GM21360 (cell line): ENCODE data around the gene ATP7B.
"Not testable (repeated sequence)": the region's sequence is repeated elsewhere in the genome, so short reads cannot be mapped to it uniquely, and the experiment has no call there.

Experiments used
- ATAC-seq: cut with Tn5 transposase; IDR thresholded peaks from one replicate; pipeline ENCODE4 v1.9.1; 2021; ENCODE audit warnings: mild to moderate bottlenecking, moderate library complexity; ENCODE audit not compliant: unreplicated experiment

The ATP7B gene

DNA sequence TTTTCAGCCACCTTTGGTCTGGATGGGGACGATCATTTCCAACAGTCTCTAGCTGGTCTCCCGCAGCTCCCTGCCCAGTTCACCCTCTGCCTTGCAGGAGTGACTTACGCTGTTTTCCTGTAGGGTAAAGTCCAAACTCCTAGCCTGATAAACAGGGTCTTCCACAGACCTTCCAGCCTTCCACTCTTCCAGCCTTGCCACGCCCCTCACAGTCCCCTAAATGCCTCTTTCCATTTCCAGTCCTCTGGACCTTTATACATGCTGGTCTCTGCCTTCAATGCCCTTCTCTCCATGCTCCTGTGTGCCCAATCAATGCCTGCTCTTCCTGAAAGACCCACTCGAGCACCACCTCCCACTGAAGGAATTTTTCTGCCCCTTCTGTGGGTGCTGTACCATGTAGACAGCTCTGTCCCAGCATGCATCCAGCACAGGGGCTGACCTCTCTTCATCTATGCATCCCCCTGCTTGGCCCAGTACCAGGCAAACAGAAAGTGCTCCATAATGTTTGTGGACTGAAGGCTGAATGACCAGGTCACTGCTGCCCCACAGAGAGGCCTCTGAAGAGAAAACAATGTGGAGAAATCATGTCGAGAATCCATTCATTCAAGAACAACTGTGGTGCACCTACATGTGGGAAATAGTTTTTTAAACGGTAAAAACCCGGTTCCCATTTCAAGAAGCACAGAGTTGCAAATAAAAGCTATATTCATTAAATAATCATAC lies 4.6 kb downstream of the ATP7B start:
- no peak for ATAC-seq

DNA sequence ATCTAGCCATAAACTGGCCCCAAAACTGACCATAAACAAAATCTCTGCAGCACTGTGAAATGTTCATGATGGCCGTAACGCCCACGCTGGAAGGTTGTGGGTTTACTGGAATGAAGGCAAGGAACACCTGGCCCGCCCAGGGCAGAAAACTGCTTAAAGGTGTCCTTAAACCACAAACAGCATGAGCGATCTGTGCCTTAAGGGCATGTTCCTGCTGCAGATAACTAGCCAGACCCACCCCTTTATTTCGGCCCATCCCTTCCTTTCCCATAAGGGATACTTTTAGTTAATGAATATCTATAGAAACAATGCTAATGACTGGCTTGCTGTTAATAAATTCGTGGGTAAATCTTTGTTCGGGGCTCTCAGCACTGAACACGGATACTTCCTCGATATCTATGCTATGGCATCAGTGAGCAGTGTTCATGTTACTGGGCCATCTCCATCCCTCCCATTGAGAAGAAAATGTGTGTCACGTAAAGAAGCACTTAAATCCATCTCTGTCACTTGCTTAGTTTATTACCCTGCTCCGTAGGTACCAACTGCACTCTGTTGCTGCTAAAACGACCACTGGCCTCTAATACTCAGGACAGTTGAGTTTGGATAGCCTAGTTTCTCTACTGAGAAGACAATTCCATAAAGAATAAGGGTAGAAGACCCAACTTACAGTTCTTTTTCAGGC lies 5.3 kb downstream of the ATP7B start:
- no peak for ATAC-seq

DNA sequence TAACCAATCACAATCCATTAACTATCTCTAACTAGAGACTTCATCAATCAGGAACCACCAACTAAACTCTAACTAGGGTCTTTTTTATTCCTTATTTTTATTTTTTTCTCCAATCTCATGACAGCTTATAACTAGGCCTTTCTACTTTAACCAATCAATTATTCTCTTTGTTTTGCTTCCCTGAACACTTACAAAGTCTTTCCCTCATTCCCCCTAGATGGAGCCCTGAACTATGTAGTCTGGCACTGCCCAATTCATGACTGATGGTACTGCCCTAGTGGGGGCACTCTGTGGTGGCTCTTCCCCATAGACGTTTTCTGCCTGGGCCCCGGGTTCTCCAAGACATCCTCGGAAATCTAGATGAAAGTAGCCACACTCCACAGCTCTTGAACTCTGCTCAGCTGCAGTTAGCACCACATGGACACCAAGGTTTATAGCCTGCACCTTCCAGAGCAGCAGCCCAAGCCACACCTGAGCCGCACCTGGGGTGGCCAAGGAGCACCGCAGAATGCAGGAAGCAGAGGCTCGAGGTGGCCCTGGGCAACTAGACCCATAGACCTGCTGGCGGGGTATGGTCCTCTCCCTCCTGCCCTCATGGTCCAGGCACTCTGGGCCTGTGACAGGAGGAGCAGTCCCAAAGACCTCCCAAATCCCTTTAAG lies 6.6 kb downstream of the ATP7B start:
- no peak for ATAC-seq

DNA sequence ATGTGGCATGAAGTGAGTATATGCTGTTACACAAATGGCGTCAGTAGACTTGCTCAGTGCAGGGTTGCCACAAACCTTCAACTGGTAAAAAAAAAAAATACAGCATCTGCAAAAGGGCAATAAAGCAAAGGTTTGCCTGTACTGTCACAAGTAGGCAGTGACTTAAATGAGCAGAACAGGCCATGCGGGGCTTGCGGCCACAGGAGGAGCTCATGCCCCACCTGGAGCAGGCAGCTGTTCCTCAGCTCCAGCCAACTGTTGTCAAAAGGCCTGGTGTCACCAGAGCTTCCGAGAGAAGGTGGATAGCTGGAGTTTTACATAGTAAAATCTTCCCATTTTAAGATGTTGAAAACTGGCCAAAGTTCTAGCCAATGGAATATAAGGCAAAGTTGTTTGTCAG lies 7.7 kb downstream of the ATP7B start:
- no peak for ATAC-seq

DNA sequence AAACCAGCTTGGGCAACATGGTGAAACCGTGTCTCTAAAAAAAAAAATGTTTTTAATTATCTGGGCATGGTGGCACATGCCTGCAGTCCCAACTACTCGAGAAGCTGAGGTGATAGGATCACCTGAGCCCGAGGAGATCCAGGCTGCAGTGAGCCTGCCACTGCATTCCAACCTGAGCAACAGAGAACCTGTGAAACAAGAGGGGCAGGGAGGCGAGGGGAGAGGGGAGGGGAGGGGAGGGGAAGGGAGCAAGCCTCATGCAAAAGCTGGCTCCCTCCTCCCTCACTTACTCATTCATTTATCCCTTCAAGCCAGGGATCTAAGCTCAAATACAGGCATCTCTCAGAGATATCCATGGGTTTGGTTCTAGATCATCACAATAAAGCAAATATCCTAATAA lies 8.9 kb downstream of the ATP7B start:
- ATAC-seq: no peak

DNA sequence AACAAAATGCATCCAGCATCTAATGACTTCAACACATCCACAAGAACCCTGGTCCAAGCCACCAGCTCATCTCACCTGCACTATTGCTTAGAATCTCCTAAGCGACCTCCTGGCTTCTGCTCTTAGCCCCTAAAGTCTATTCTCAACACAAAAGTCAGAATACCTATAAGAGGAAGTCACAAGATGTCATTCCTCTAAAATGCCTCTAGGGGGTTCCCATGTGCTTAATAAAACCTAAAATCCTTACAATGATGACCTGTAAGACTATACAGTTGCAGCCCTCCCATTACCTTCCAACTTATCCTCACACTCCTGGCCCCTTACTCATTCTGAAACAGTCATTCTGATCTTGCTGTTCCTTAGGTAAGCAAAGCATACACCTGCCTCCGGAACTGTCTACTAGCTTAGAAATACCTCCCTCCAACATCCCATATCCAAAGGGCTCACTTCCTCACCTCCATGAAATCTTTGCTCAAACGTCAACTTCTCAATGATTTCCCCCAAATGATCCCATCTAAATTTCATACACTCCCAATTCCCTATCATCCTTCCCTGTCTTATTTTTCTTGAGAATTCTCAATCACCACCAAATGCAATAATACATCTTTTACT lies 10.0 kb downstream of the ATP7B start:
- peak; percentile 74 for ATAC-seq

DNA sequence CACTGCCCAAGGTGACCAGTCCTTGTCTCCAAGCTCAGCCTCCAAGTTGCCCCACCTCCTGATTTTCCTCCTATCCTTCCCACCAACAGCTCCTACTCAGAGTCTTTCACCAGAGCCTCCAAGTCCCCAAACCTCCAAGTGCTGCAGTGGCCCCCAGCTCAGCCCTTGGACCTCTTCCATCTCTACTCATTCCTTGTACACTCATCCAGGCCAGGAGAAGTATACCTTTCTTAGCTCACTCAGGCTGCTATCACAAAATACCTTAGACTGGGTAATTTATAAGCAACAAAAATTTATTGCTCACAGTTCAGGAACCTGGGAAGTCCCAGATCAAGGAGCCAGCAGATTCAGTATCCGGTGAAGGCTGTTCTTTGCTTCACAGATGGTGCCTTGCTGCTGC lies 11.3 kb downstream of the ATP7B start:
- ATAC-seq: no peak

DNA sequence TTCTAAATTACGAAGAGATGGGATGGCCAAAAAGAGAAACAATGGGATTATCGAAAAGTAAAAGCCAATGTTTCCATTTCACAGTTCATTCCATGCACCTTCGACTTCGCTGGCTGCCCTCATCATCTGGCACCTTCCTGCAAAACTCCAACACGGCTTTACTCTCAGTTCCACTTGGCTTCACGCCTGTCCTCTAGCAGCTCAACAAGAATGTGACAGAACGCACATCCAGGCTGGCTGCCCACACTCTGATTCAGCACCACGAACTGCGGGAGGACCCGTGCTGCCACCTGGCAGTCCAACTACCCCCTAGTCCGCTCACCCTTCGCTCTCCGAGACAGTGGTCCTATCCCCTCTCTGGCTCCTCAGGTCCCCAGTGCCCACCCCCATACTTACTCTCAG lies 11.7 kb downstream of the ATP7B start:
- ATAC-seq: no peak

DNA sequence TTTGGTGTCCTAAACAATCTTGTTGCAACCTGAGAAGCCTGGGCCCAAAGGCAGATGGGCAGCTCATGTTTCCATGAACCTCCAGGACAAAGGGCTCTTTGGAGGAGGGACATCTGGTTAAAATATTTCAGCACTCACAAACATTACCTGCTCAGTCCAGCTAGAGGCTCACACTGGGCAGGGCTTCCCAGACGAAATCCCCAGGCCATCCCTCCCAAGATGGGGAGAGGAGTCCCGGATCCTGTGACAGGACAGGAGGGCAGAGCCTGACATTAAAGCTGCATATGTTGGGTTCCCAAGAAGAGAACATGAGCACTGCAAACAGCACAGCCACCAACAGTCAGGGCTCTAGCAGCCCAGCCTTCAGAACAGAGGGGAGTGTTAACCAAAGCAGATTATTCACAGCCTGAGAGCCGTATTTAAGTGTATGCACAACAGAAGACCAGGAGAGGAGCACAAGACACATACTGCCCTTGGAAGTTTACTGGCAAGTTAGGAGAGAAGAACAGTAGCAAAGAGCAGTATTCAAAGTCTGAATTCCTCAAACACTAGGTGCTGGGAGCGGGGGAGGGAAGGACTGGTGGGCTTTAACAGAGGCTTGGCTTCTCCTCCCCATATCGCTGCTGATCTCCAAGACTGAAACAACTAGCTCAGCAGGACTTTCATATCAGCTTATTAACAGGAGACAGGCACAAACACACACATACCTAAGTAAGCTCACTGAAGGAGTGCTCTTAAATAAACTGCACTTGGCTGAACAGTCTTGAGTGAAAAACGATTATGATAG lies 12.3 kb downstream of the ATP7B start:
- no peak for ATAC-seq

DNA sequence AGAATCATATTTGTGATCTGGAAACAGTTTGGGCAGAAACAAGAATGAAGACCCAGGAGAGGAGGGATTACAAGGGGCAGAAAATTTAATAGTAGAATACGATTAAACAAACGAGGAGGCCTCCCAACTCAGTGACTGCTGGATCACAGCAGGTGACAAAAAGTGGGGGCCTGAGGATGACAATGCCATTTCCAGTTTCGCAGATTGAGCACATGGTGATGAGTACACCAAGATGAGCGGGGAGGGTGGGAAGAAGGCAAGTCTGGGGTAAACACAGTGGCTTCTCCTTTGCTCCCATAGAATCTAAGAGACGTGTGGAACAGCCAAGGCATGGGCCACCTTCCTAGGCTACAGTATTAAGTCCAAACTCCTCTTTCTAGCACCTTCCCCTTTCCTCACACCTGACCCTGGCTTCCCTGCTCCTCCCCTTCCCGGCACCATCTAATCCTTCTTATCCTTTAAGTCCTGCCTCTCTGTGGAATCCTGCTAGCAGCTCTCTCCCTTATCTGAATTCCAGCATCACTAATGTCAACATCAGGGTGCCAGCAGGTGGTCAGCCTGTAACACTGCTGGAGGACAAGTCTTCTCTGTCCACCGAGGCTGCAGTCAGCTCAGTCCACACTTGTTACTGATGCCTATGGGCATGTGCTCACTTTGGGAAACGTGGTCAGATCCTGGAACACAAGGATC lies 13.5 kb downstream of the ATP7B start:
- no peak for ATAC-seq

DNA sequence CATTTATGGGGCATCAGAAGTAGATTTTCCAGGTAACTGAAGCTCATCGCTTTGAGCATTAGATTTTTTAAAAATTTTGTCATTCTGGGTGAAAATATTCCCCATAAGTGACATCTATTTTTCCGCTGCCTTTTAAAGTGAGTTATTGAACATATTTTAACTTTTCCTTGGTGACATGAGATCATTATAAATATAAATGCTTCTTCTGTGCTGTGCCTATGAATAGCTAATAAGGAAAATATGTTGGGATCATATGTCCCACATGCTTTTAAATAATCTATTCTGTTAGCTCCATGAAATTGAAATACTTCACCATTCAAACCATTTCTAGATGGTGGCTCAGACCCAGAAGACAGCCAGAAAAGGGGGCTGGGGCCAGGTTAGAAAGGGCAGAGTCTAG lies 14.1 kb downstream of the ATP7B start:
- no peak for ATAC-seq

DNA sequence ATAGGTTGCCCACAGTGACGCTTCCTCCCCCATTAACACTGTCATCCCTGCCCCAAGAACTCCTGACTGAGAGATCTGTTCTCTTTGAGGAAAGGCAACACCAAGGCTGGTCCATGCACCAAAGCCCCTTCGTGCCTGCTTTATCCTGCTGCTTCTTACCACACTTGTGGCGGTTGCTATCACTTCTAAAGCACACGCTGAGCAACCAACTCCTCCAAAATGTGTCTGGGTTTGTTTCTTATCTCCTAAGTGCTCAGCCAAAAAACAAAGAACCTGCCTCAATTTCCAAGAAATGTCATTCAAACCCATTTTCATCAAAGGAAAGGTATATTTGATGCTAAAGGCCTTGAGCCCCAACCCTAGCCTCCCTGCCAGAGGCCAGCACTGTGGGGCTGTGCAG lies 14.6 kb downstream of the ATP7B start:
- ATAC-seq: no peak

DNA sequence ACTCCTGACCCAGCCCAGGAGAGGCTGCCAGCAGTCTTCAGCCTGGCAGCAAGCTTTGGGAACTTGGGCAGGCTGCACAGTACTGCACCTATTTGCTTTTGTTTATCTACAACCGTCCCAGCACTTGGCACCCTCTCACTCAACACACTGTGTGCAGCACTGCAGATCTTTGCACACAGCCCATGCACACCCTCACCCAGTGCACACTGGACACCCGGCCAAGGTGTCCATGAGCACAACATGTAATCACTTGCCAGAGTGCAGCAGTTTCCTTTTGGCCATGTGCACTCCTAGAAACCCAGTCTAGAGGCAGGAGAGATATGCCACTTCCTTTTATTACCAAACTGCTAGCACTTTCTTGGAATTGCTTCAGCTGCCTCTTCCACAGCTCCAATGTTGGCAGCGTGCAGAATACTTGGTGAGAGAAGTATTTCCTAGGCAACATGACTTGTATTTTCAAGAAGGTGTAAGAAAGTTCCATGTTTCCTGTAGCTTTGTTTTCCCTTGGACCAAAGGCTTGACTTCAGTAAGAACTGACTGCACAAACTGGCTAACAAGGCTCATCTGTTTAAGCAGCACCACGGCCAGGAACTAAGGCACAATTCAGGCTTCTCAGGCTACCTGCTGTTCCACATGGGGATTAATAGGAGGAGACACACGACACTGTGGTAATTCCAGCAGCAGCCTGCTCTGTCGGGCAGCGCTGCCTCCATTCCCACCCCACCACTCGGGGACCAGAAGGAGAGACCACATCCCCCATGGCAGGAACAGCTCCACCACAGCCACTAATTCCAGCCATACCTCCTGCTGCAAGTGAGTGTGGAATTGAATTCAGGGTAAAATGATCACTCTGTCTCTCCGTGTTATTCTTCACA lies 15.3 kb downstream of the ATP7B start:
- no peak for ATAC-seq

DNA sequence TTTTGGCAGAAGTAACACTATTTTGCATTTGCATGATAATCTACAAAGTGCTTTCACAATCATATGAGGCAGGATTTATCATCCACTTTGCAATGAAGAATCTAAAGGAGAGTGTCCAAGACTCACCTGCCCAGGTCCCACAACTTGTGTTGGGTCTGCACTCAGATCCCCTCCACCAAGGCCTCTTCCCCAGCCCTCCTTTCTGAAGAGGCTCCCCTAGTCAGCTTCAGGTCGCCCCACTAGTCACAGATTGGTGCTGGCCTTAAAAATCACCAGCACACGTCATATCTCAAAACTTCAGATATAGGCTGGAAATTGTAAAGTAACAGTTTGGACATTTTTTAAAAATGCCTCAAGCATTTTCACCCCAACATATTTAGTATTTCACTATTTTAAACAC lies 17.5 kb downstream of the ATP7B start:
- no peak for ATAC-seq

DNA sequence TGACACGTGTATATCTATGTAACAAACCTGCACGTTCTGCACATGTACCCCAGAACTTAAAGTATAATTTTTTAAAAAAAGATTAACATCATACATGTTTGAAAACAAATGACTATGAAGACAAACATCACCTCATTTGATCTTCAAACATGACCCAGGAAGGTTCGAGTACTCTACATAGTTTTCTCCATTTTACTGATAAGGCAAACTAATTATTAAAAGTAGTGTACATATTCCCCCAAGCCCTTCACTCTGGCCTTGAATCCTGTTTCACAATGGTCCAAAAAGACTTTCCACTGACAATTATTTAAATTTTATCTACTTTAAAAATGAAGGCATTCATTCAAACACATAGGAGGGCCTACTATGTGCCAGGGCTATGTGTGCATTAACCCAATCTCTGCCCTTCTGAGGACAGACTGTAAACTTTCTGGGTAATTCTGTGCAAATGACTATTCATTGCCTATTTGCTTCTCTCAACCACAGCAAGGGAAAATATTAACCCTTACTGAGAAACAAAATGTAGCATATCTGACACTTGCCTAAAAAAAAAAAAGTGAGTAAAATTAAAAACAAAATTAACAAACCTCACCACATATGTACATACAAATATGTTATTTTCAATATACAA lies 22.1 kb downstream of the ATP7B start:
- ATAC-seq: no peak

DNA sequence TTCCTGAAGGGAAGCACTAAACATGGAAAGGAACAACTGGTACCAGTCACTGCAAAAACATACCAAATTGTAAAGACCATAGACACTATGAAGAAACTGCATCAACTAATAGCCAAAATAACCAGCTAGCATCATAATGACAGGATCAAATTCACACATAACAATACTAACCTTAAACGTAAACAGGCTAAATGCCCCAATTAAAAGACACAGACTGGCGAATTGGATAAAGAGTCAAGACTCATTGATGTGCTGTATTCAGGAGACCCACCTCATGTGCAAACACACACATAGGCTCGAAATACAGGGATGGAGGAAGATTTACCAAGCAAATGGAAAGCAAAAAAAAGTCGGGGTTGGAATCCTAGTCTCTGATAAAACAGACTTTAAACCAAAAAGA lies 26.3 kb downstream of the ATP7B start:
- ATAC-seq: not testable (repeated sequence)

DNA sequence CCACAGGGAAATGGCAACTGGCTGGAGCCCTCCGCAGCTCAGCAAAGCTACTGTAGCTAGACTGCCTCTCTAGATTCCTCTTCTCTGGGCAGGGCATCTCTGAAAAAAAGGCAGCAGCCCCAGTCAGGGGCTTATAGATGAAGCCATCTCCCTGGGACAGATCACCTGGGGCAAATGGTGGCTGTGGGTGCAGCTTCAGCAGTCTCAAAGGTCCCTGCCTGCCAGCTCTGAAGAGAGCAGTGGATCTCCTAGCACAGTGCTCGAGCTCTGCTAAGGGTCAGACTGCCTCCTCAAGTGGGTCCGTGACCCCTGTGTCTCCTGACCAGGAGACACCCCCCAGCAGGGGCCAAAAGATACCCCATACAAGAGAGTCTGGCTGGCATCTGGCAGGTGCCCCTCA lies 28.0 kb downstream of the ATP7B start:
- not testable (repeated sequence) for ATAC-seq

DNA sequence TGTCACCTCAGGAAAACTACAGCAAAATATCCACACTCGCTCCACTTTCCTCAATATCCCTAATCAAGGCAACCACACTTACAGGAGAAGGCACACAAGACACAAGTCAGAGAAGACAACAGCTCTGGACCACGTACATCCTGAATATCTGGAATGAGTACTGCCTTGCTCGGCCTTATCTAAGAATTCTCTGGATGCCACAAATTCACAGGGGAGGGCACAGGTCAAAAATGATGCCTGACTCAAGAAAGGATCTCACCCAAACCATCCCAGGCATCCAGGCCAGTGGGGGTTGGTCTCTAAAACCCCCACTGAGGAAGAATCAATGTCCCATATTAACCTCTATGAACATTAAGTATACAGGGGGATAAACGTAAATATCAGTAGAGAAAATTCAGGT lies 29.9 kb downstream of the ATP7B start:
- no peak for ATAC-seq

DNA sequence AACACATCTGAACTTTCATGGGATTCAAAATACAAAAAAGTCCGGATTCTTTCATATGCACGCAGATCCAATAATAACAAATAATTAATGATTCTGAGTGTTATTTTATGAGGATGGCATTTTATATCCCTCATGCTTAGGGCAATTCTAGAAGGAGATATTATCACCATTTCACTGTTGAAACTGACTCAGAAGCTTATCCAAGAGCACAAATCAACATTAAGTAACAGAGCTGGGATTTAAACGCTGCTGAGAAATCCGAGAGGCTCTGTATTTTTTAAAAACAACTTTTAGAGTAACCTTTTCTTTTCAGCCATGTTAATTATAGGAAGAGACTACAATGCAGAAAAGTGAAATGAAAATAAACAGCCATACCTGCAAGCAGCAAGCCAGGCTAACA lies 30.3 kb downstream of the ATP7B start:
- no peak for ATAC-seq
